Measurements from ENCODE around the gene PPP2R5C.
"Not testable (repeated sequence)": the region's sequence is repeated elsewhere in the genome, so short reads cannot be mapped to it uniquely, and the experiment has no call there.

The PPP2R5C gene

GRCh38 chr14:101761032-101761880 lies at the start of gene PPP2R5C:
PPP2R5C (plus strand) TSS chr14:101761709; CDS start chr14:101761894, 185 bp downstream.
- peak; percentile 91 for DNase-seq

GRCh38 chr14:101711857-101712233 lies 49.7 kb upstream of the PPP2R5C start:
- not testable (repeated sequence) for DNase-seq

DNA sequence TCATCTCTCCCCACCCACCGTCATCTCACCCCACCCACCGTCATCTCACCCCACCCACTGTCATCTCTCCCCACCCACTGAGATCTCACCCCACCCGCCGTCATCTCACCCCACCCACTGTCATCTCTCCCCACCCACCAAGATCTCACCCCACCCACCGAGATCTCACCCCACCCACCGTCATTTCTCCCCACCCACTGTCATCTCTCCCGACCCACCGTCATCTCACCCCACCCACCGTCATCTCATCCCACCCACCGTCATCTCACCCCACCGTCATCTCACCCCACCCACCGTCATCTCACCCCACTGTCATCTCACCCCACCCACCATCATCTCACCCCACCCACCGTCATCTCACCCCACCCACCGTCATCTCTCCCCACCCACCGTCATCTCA lies 49.2 kb upstream of the PPP2R5C start:
- not testable (repeated sequence) for DNase-seq

GRCh38 chr14:101713091-101713490 lies 48.4 kb upstream of the PPP2R5C start:
- DNase-seq: not testable (repeated sequence)

DNA sequence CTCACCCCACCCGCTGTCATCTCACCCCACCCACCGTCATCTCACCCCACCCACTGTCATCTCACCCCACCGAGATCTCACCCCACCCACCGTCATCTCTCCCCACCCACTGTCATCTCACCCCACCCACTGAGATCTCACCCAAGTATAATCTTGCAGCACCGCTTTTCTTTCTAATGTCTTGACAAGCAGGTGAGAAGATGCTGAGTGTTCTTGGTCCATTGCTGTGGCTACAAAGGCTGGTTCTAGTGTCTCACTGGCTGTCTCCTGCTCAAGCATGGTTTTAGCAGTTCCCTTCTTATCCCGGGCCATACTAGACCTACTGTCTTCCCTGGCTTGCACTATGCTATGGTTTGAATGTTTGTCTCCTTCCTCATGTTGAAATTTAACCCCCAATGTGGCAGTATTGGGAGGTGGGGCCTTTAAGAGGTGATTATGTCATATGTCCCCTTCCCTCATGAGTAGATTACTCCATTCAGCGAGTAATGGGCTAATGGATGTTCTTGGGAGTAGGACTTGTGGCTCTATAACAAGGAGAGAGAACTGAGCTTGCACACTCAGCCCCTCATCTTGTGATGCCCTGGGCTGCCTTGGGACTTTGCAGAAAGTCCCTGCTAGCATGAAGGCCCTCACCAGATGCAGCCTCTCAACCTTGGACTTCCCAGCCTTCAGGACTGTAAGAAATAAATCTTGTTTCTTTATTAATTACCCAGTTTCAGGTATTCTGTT lies 47.7 kb upstream of the PPP2R5C start:
- DNase-seq: peak; percentile 44

DNA sequence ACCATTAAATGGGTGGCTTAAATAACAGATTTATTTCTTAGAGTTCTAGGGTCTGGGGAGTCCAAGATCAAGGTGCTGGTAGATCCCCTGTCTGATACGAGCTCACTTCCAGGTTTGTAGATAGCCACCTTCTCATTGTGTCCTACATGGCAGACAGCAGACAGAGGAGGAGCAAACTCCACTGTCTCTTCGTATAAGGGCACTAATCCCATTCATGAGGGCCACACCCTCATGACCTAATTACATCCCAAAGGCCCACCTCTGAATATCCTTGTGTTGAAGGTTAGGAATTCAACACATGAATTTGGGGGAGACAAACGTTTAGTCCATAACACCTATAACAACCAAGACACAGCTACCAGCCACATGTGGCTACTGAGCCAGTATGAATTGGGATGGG lies 47.1 kb upstream of the PPP2R5C start:
- no peak for DNase-seq

DNA sequence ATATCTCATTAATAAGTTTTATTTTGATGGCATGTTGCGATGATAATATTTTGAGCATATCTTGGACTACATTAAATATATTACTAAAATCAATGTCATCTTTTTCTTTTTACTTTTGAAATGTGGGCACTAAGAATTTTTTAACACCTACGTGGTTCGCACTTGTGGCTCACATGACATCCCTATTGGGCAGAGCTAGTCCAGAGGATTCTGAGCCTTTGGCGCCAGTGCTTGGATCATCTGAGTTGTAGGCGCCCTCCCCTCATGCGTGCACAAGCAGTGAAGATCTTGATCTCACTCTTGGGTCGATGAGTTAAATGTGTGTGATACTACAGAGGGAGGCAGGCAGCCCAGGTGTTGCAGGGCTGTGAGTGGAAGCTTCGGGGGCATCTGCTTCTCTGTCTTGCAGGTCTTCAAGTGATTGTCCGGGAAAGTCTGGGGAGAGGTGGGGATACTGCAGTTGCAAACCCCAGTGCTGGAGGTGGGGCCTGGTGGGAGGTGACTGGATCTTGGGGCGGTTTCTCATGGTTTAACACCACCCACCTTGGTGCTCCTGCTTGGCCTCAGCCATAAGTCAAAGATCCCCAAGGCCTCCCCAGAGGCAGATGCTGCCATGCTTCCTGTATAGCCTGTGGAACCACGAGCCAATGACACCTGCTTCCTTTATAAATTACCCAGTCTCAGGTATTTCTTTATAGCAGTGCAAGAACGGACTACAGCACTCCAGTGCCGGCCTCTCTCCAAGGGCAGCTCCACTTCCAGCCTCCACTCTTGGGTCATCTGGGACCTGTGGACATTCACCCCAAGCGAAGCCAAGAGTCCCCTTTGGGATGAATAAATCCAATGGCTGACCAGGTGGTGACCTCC lies 46.1 kb upstream of the PPP2R5C start:
- peak; percentile 41 for DNase-seq

DNA sequence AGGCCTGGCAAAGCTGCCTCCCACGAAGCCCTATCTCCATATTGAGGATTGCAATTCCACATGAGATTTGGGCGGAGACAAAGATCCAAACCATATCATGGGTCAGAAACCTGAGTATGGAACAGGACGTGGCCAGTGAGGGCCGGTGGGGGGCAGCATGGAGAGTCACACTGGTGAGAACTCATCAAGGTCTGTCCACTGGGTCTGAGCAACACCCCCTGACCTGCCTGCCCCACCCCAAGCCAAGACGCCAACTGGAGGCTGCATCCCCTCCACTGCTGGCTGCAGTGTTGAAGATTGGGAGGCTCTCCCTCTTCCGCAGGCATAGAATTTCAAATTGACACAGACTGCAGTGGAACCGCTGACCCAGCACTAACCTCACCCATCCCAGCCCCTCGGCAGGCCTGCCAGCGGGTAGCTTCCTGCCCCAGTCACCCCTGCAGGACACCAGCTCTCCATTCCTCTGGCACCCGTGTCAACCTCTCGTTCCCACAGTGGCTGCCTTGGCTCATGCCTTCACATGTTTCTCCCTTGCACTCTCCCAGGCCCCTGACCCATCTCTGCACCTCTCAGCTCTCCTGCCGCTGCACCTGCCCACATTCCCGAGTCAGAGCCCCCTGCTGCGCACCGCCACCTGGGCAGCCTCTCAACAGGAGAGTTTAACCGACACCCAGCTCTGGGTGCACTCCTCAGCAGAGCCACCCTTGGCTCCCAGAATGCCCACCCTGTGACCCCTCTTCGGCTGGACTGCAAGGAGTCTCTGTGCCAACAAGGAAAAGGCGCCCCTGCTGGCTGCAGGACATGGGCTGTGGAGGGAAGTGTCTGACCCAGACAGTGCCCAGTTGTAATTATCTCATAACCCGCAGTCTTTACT lies 45.2 kb upstream of the PPP2R5C start:
- peak; percentile 40 for DNase-seq

DNA sequence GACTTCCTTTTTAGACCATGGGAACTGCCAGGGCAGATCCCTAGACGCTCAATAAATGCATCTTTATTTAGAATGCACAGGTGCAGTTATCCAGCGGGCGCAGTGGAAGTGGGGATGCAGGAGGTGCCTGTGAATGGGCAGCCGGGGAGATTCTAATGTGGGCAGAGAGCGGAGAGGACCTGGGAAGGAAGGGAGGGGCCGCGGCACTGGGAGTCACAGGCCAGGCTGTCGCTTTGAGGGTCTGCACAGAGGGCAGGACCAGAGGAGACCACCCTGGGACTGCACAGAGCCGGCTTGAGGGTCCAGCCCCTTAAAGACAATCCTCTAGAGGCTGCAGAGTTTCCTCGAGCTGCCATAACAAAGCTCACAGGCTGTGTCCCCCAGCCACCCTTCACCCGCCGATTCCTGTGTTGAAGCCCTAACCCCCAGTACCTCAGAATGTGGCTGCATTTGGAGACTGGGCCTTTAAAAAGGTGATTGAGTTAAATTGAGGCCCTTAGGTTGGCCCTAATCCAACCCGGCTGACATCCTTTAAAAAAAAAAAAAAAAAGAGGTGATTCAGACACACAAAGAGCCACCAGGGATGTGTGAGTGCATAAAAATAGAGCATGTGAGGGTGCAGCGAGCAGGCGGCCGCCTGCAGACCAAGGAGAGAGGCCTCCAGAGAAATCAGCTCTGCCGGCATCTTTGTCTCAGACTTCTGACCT lies 44.4 kb upstream of the PPP2R5C start:
- no peak for DNase-seq

GRCh38 chr14:101717663-101718490 lies 43.6 kb upstream of the PPP2R5C start:
- DNase-seq: no peak

DNA sequence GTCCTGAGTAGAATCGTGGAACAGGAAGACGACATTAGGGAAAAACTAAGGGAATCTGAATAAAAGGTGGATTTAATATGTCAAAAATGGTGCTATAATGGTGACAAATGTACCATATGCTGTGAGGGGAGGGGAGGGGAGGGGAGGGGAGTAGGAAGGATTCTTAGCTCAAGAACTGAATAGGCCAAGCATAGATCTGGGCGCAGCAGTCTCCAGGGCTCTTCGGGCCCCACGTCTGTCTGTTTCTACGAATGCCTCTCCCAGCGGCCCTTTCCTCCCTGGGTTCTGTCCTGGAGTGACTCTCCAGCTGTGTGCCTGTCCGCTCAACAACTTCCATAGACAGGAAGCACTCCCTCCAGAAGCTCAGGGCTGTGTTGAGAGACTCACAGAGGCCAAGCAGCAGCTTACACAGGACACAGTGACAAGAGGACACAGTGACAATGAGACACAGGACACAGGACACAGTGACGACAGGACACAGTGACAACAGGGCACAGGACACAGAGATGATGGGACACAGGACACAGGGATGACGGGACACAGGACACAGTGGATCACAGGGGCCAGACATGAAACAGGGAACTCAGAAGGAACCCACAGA lies 42.4 kb upstream of the PPP2R5C start:
- no peak for DNase-seq

DNA sequence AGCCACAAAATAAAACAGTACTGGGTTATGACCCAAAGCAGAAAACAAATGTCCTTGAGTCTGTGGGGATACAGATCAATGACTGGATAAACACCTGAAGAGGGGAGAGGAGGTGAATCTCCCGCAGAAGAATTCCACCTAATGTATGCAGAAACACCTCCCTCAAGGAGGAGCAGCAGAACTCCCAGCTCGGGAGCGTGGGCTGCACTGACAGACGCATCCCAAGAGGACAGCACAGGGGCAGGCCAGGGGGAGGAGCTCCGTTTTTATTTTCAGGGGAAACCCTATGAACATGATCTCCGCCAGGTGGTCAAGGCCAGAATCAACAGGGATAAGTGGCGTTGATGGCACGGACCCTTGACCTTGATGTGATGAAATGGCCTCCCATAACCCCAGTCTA lies 41.8 kb upstream of the PPP2R5C start:
- DNase-seq: no peak

DNA sequence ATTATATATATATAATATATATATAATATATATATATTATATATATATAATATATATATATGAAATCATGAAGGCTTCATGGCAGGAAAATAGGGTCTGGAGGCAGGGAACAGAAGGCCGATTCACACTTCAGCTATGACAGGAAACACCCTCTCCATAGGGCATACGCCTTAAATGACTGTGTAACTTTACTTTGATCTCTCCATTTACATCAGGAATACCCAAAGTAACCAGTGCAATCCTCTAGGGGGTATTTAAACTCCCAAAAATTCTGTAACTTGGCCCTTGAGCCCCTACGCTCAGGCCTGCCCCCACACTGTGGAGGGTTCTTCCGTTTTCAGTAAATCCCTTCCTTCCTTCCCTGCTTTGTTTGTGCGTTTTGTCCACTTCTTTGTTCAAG lies 40.4 kb upstream of the PPP2R5C start:
- no peak for DNase-seq

DNA sequence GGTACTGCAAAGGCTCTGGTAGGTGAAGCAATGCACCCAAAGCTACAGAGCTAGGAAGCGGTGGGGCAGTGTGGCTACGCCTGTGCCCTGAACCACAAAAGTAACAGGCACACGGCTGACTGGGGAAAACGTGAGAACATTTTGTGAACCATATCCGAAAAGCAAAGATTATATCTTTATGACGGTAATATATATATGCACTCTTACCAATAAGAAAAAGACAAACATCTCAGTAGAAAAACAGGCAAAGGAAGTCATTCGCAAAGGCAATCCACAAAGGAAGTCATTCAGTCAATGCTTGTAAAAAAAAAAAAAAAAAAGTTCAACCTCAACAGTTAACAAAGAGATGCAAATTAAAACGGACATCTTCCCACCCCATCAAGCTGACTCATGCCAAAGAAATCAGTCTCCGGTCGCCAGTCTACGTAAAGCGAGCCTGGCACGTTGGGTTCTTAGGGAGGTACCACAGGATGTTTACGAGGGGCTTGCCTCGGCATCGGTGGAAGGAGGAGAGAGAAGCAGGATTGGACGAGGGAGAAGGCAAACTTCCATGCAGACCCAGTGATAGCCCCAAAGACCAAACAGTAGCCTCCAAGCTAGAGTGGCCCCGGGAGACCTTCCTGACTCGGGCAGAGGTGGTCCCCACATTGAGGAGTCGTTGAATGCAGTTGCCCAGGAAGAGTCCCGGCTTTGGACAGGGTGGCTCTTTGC lies 39.4 kb upstream of the PPP2R5C start:
- peak; percentile 80 for DNase-seq

GRCh38 chr14:101723061-101723595 lies 38.4 kb upstream of the PPP2R5C start:
- no peak for DNase-seq

DNA sequence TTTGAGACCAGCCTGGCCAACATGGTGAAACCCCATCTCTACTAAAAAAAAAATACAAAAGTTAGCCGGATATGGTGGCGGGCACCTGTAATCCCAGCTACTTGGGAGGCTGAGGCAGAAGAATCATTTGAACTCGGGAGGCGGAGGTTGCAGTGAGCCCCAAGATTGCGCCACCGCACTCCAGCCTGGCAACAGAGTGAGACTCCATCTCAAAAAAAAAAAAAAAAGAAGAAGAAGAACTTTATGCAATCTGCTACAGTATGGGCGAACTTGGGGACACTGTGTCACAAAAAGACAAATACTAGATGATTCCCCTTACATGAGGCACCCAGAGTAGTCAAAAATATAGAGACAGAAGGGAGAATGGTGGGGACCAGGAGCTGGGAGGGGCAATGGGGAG lies 35.9 kb upstream of the PPP2R5C start:
- DNase-seq: not testable (repeated sequence)

DNA sequence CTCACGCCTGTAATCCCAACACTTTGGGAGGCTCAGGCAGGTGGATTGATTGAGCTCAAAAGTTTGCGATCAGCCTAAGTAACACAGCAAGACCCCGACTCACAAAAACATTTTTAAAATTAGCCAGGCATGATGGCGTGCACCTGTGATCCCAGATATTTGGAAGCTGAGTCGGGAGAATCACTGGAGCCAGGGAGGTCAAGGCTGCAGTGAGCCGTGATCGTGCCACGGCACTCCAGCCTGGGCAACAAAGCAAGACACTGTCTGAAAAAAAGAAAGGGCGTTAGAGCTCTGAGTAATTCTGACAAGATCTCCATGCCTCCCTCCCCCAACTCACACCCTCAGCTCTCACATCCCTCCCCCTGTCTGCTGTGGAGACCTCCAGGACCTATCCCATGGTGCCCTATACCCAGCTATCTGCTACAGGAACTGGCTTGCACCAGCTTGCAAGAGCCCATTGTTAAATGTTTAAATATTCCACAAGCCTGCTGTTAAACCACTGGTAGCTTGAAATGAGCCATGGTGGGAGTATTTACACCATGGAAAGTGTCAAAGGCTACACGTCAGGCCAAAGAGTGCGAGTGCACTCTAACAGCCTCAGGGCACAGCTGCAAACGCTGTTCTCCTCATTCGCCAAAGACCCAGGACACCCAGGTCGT lies 35.1 kb upstream of the PPP2R5C start:
- no peak for DNase-seq

DNA sequence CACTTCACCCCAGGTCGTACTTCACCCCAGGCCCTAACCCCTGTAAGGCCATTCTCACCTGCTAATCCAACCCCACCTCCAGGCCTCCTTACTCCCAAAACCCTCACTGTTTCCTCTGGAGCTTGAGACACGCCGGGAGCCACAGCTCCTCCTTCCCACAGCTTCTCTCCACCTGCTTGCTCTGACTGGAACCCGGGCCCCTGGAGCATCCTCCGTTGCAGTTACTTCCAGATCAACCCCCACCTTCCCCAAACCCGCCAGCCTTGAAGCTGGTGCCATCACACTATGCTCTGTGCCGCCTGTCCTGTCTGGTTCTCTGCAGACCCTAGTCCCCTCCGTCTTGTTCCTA lies 34.6 kb upstream of the PPP2R5C start:
- no peak for DNase-seq
